K562 (cell line): ENCODE results near the gene CRPPA. TPM values are rescaled to one million over a fixed set of nuclear protein-coding genes. Genes with fewer than 3 reads are reported as not detected.
"Not testable (repeated sequence)": the region's sequence is repeated elsewhere in the genome, so short reads cannot be mapped to it uniquely, and the experiment has no call there.

Source experiments
- ATAC-seq: fragments of 200-7000 bp; cut with Tn5 transposase; 3 replicates; pipeline ENCODE4 v1.9.1; 2020; ENCODE audit warnings: moderate library complexity
- BruUV-seq: library from RNA; stranded (reverse); fragments of 400-500 nt; replicated peaks from 2 replicates; lab custom pipeline; 2021; lab: Mats Ljungman, UMichigan
- CTCF ChIA-PET: fragments of 300-600 bp; formaldehyde crosslinking; extraction: SDS; loops from one replicate; lab custom pipeline; 2021; ENCODE audit warnings: low intra/inter-chr PET ratio; lab: Yijun Ruan, JAX
- POLR2A ChIA-PET: fragments of 300-600, 350-650 bp; sonication (Branson Sonifier 250); formaldehyde crosslinking; extraction: SDS; loops from one replicate; lab custom pipeline; 2021; ENCODE audit warnings: antibody characterized with exemption, inconsistent platforms; lab: Yijun Ruan, JAX
- DNase-seq, 4 experiments: peaks; one replicate each; pipeline versions ENCODE4 v3.0.0 to v3.0.0-alpha.2; 2011 to 2018; ENCODE audit warnings: low spot score in 3 of 4, mixed read lengths in 3 of 4; ENCODE audit errors: extremely low read depth in 1 of 4
- FAIRE-seq: peaks from 2 replicates; lab custom pipeline; 2011; peaks lifted over from hg19 to GRCh38; lab: Jason Lieb, UNC
- H2AFZ ChIP-seq: 2 replicates; pipeline ENCODE4 v1.6.0; 2011; ENCODE audit warnings: low read depth, low read length, control low read depth, inconsistent platforms
- H3K27ac ChIP-seq: fragments of 200-600 bp; 3 replicates; pipeline ENCODE4 v1.8.0; 2011; ENCODE audit warnings: low read depth, mild to moderate bottlenecking, control low read depth, inconsistent platforms, low read length, moderate library complexity, mixed read lengths; ENCODE audit errors: extremely low read depth
- H3K27me3 ChIP-seq, 2 experiments: fragments of 300-600 bp in 1 of 2; 2 replicates in 1 of 2; 3 replicates in 1 of 2; pipeline versions ENCODE4 v1.6.0 to v1.8.0; 2011; ENCODE audit warnings: inconsistent platforms in 2 of 2, low read length in 2 of 2, mild to moderate bottlenecking in 1 of 2, mixed read lengths in 1 of 2, moderate library complexity in 1 of 2; ENCODE audit not compliant: control insufficient read depth in 2 of 2, insufficient read depth in 2 of 2
- H3K36me3 ChIP-seq: fragments of 300-600 bp; 3 replicates; pipeline ENCODE4 v1.8.0; 2011; ENCODE audit warnings: mild to moderate bottlenecking, low read length, inconsistent platforms; ENCODE audit not compliant: control insufficient read depth, insufficient read depth
- H3K4me1 ChIP-seq, 2 experiments: fragments of 200-600 bp in 1 of 2; replicated peaks in 1 of 2; 2 replicates in 1 of 2; 3 replicates in 1 of 2; pipeline versions ENCODE4 v1.5.1 to v1.8.0; 2011; ENCODE audit warnings: inconsistent platforms in 2 of 2, low read length in 2 of 2, mild to moderate bottlenecking in 1 of 2, mixed read lengths in 1 of 2, moderate library complexity in 1 of 2; ENCODE audit not compliant: control insufficient read depth in 2 of 2, insufficient read depth in 2 of 2
- H3K4me2 ChIP-seq: 2 replicates; pipeline ENCODE4 v1.6.1; 2011; ENCODE audit warnings: low read length, control low read depth, inconsistent platforms, mixed read lengths; ENCODE audit not compliant: insufficient read depth
- H3K4me3 ChIP-seq: fragments of 200-600 bp; sonication (generic), shearing (Covaris generic); 2 replicates; pipeline ENCODE4 v1.5.1; 2016; ENCODE audit warnings: control low read depth, inconsistent platforms
- H3K79me2 ChIP-seq: fragments of 200-600 bp; 3 replicates; pipeline ENCODE4 v1.8.0; 2011; ENCODE audit warnings: low read length, inconsistent platforms; ENCODE audit not compliant: control insufficient read depth, insufficient read depth
- H3K9ac ChIP-seq, 2 experiments: 2 replicates each; pipeline versions ENCODE4 v1.6.0 to v1.6.1; 2011; ENCODE audit warnings: low read depth in 2 of 2, low read length in 2 of 2, control low read depth in 1 of 2, inconsistent platforms in 1 of 2, mild to moderate bottlenecking in 1 of 2, mixed read lengths in 1 of 2; ENCODE audit not compliant: insufficient read depth in 1 of 2
- H3K9me1 ChIP-seq: one replicate; pipeline ENCODE4 v1.6.0; 2011; ENCODE audit warnings: inconsistent platforms, mild to moderate bottlenecking, low read length, moderate library complexity; ENCODE audit not compliant: control insufficient read depth, insufficient read depth
- H3K9me3 ChIP-seq: replicated peaks from 2 replicates; pipeline ENCODE4 v1.5.1; 2011; ENCODE audit warnings: low read depth, low read length, inconsistent platforms; ENCODE audit not compliant: control insufficient read depth, insufficient read depth
- H4K20me1 ChIP-seq: replicated peaks from 2 replicates; pipeline ENCODE4 v1.6.1; 2011; ENCODE audit warnings: low read length, inconsistent platforms, mixed read lengths; ENCODE audit not compliant: control insufficient read depth, insufficient read depth
- WGBS: fragments of 100-300 bp; shearing (Covaris generic); methylation state at CpG from one replicate; pipeline ENCODE4 v1.1.6; 2016; ENCODE audit warnings: low coverage, mixed read lengths; ENCODE audit not compliant: insufficient coverage; ENCODE audit errors: missing lambda C conversion rate; 5-methylcytosine and 5-hydroxymethylcytosine counted together
- in situ Hi-C: fragments of 300-500 bp; cut with MboI; formaldehyde crosslinking; loops from 4 replicates; pipeline ENCODE4 v1.15.0; 2018; ENCODE audit warnings: inconsistent platforms, mixed read lengths
- intact Hi-C: fragments of 100-400 bp; cut with micrococcal nuclease; formaldehyde crosslinking; loops from 2 replicates; pipeline ENCODE4 v1.14.2; 2022
- polyA plus RNA-seq, 8 experiments: library from polyadenylated mRNA; depleted of rRNA in 4 of 8; stranded (reverse) in 5 of 8; unstranded in 3 of 8; fragments of >200 nt; fragmentation: Nextera tagmentation in 2 of 8; fragmentation: Illumina TruSeq in 1 of 8; extraction: Ambion mirVana in 2 of 8; extraction: Trizol in 1 of 8; gene quantifications; 2 replicates each; pipeline versions ENCODE4 v1.2.1 to v1.2.3, GENCODE V29; 2011 to 2014; ENCODE audit warnings: inconsistent platforms in 1 of 8, missing spikeins in 1 of 8
- small RNA-seq: library from RNA; depleted of rRNA; stranded (forward); fragments of <200 nt; gene quantifications from one replicate; pipeline ENCODE3, GENCODE V24; 2014
- total RNA-seq, 7 experiments: library from RNA; depleted of rRNA in 6 of 7; stranded (reverse); fragments of >200 nt in 6 of 7; fragmentation: Illumina TruSeq in 2 of 7; extraction: Trizol in 2 of 7; gene quantifications; 2 replicates each; pipeline versions ENCODE4 v1.2.1 to v1.2.3, GENCODE V29; 2011 to 2021; ENCODE audit warnings: low replicate concordance in 1 of 7
- TF ChIP-seq, protein P1 (sequence below): sonication (generic); formaldehyde crosslinking; IDR thresholded peaks from 2 replicates; pipeline ENCODE4 v1.8.1; 2023; ENCODE audit warnings: mild to moderate bottlenecking, missing genetic modification reagents

CRPPA gene
- total and polyA plus RNA-seq, 9 of the 15 experiments (the other 6 are each of a cell fraction or from before 2014, with no cell fraction given) = 3.9 to 14.4 (median 7.8) TPM

DNA sequence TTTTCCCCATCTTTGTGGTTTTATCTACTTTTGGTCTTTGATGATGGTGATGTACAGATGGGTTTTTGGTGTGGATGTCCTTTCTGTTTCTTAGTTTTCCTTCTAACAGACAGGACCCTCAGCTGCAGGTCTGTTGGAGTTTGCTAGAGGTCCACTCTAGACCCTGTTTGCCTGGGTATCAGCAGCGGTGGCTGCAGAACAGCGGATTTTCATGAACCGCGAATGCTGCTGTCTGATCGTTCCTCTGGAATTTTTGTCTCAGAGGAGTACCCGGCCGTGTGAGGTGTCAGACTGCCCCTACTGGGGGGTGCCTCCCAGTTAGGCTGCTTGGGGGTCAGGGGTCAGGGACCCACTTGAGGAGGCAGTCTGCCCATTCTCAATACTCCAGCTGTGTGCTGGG lies 38.2 kb downstream of the CRPPA start:
- H3K4me3 ChIP-seq, H4K20me1 ChIP-seq, H3K79me2 ChIP-seq, H3K9ac ChIP-seq, in situ Hi-C loops, POLR2A ChIA-PET, H2AFZ ChIP-seq, ATAC-seq, H3K4me2 ChIP-seq, DNase-seq, H3K9me1 ChIP-seq, FAIRE-seq, intact Hi-C loops, BruUV-seq, H3K27ac ChIP-seq, H3K4me1 ChIP-seq, H3K27me3 ChIP-seq, CTCF ChIA-PET: not testable (repeated sequence)
- peaks cover 12% of the 10 kb centered on the region for H3K9me3 ChIP-seq
- TF ChIP-seq, protein P1, sequence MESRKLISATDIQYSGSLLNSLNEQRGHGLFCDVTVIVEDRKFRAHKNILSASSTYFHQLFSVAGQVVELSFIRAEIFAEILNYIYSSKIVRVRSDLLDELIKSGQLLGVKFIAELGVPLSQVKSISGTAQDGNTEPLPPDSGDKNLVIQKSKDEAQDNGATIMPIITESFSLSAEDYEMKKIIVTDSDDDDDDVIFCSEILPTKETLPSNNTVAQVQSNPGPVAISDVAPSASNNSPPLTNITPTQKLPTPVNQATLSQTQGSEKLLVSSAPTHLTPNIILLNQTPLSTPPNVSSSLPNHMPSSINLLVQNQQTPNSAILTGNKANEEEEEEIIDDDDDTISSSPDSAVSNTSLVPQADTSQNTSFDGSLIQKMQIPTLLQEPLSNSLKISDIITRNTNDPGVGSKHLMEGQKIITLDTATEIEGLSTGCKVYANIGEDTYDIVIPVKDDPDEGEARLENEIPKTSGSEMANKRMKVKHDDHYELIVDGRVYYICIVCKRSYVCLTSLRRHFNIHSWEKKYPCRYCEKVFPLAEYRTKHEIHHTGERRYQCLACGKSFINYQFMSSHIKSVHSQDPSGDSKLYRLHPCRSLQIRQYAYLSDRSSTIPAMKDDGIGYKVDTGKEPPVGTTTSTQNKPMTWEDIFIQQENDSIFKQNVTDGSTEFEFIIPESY (CRISPR knock-in tag) = peak; percentile 91
- peaks cover 11% of the 10 kb centered on the region; the same call in 1 of the 3 replicates for H3K36me3 ChIP-seq
- 96% methylated on average over 5 of the region's 7 CpGs for WGBS

Small RNA genes within 50 kb of the gene (small RNA-seq; reads per million reads assigned to genes)
- not detected for gene AC005014.3

Other genes starting within 250 kb of the CRPPA start
- gene SOSTDC1, start 44.2 kb upstream of the CRPPA start, total RNA-seq (2014; rRNA removed) = 8.3 and 10.5 TPM in 2 replicates
- 15.0 and 15.1 TPM in 2 replicates for gene SOSTDC1, start 44.2 kb upstream of the CRPPA start, total RNA-seq (2014; rRNA removed; fragmentation: Illumina TruSeq; extraction: Trizol)
- 23.0 and 23.7 TPM in 2 replicates for gene SOSTDC1, start 44.2 kb upstream of the CRPPA start, total RNA-seq (2015; rRNA removed; fragmentation: Illumina TruSeq; extraction: Trizol)
- gene SOSTDC1, start 44.2 kb upstream of the CRPPA start, total RNA-seq (2021) = 8.8 and 12.0 TPM in 2 replicates
- 5.8 and 15.9 TPM in 2 replicates for gene SOSTDC1, start 44.2 kb upstream of the CRPPA start, polyA plus RNA-seq (2011; rRNA removed)
- 15.3 and 18.4 TPM in 2 replicates for gene SOSTDC1, start 44.2 kb upstream of the CRPPA start, polyA plus RNA-seq (2014; fragmentation: Illumina TruSeq; extraction: Trizol)
- gene SOSTDC1, start 44.2 kb upstream of the CRPPA start, polyA plus RNA-seq (2014; fragmentation: Nextera tagmentation; extraction: Ambion mirVana) = 10 to 100 TPM; 47.5 to 48.6 TPM
- 9.8 and 10.1 TPM in 2 replicates for gene SOSTDC1, start 44.2 kb upstream of the CRPPA start, polyA plus RNA-seq (2014; rRNA removed)
- gene LRRC72, start 105.3 kb upstream of the CRPPA start, total RNA-seq (2014; rRNA removed) = not detected in 2 replicates
- gene LRRC72, start 105.3 kb upstream of the CRPPA start, total RNA-seq (2014; rRNA removed; fragmentation: Illumina TruSeq; extraction: Trizol) = not detected in 2 replicates
- not detected in 2 replicates for gene LRRC72, start 105.3 kb upstream of the CRPPA start, total RNA-seq (2015; rRNA removed; fragmentation: Illumina TruSeq; extraction: Trizol)
- gene LRRC72, start 105.3 kb upstream of the CRPPA start, total RNA-seq (2021) = not detected in 2 replicates
- gene LRRC72, start 105.3 kb upstream of the CRPPA start, polyA plus RNA-seq (2011; rRNA removed) = not detected in 2 replicates
- not detected in 2 replicates for gene LRRC72, start 105.3 kb upstream of the CRPPA start, polyA plus RNA-seq (2014; fragmentation: Illumina TruSeq; extraction: Trizol)
- gene LRRC72, start 105.3 kb upstream of the CRPPA start, polyA plus RNA-seq (2014; fragmentation: Nextera tagmentation; extraction: Ambion mirVana) = under 1 TPM in 1 of 2 experiments, not detected in 1; 0.10 TPM
- gene LRRC72, start 105.3 kb upstream of the CRPPA start, polyA plus RNA-seq (2014; rRNA removed) = not detected in 2 replicates
- 41.1 and 41.4 TPM in 2 replicates for gene ANKMY2, start 224.2 kb upstream of the CRPPA start, total RNA-seq (2014; rRNA removed)
- gene ANKMY2, start 224.2 kb upstream of the CRPPA start, total RNA-seq (2014; rRNA removed; fragmentation: Illumina TruSeq; extraction: Trizol) = 57.0 and 64.3 TPM in 2 replicates
- gene ANKMY2, start 224.2 kb upstream of the CRPPA start, total RNA-seq (2015; rRNA removed; fragmentation: Illumina TruSeq; extraction: Trizol) = 48.7 and 52.6 TPM in 2 replicates
- gene ANKMY2, start 224.2 kb upstream of the CRPPA start, total RNA-seq (2021) = 43.7 and 44.0 TPM in 2 replicates
- 58.5 and 71.5 TPM in 2 replicates for gene ANKMY2, start 224.2 kb upstream of the CRPPA start, polyA plus RNA-seq (2011; rRNA removed)
- 45.7 and 48.8 TPM in 2 replicates for gene ANKMY2, start 224.2 kb upstream of the CRPPA start, polyA plus RNA-seq (2014; fragmentation: Illumina TruSeq; extraction: Trizol)
- 10 to 100 TPM; 38.9 to 70.3 TPM for gene ANKMY2, start 224.2 kb upstream of the CRPPA start, polyA plus RNA-seq (2014; fragmentation: Nextera tagmentation; extraction: Ambion mirVana)
- 45.7 and 48.4 TPM in 2 replicates for gene ANKMY2, start 224.2 kb upstream of the CRPPA start, polyA plus RNA-seq (2014; rRNA removed)
- gene BZW2, start 224.6 kb upstream of the CRPPA start, total RNA-seq (2014; rRNA removed) = 133 and 168 TPM in 2 replicates
- gene BZW2, start 224.6 kb upstream of the CRPPA start, total RNA-seq (2014; rRNA removed; fragmentation: Illumina TruSeq; extraction: Trizol) = 188 and 204 TPM in 2 replicates
- 163 and 167 TPM in 2 replicates for gene BZW2, start 224.6 kb upstream of the CRPPA start, total RNA-seq (2015; rRNA removed; fragmentation: Illumina TruSeq; extraction: Trizol)
- gene BZW2, start 224.6 kb upstream of the CRPPA start, total RNA-seq (2021) = 146 and 159 TPM in 2 replicates
- 140 and 155 TPM in 2 replicates for gene BZW2, start 224.6 kb upstream of the CRPPA start, polyA plus RNA-seq (2011; rRNA removed)
- 222 and 244 TPM in 2 replicates for gene BZW2, start 224.6 kb upstream of the CRPPA start, polyA plus RNA-seq (2014; fragmentation: Illumina TruSeq; extraction: Trizol)
- 100 to 1,000 TPM; 251 to 316 TPM for gene BZW2, start 224.6 kb upstream of the CRPPA start, polyA plus RNA-seq (2014; fragmentation: Nextera tagmentation; extraction: Ambion mirVana)
- 137 and 173 TPM in 2 replicates for gene BZW2, start 224.6 kb upstream of the CRPPA start, polyA plus RNA-seq (2014; rRNA removed)